Natural killer cell (primary cell): ENCODE data around the gene FBN3. TPM values are rescaled to one million over a fixed set of nuclear protein-coding genes. Genes with fewer than 3 reads are reported as not detected.
"Not testable (repeated sequence)": the region's sequence is repeated elsewhere in the genome, so short reads cannot be mapped to it uniquely, and the experiment has no call there.

ENCODE experiments used
- ATAC-seq, 3 donors: fragments of 150-1000 bp in 2 of 3; fragments of 200-7000 bp in 1 of 3; cut with Tn5 transposase; 1 replicate in 1 of 3; 2 replicates in 2 of 3; pipeline ENCODE4 v1.10.0; 2021; ENCODE audit warnings: mild to moderate bottlenecking in 2 of 3, moderate library complexity in 2 of 3
- DNase-seq, 2 donors: peaks; one replicate each; pipeline versions ENCODE4 v3.0.0 to v3.0.0-alpha.2; 2013 to 2021; ENCODE audit warnings: mixed read lengths in 1 of 2
- H3K27ac ChIP-seq: one replicate; pipeline ENCODE4 v1.5.1; 2013; ENCODE audit warnings: mild to moderate bottlenecking, low read length
- H3K27me3 ChIP-seq: one replicate; pipeline ENCODE4 v1.6.1; 2013; ENCODE audit warnings: low read length; ENCODE audit not compliant: control insufficient read depth, insufficient read depth
- H3K36me3 ChIP-seq: one replicate; pipeline ENCODE4 v1.6.1; 2013; ENCODE audit warnings: low read length; ENCODE audit not compliant: control insufficient read depth, insufficient read depth
- H3K4me1 ChIP-seq: one replicate; pipeline ENCODE4 v1.6.1; 2013; ENCODE audit warnings: low read length; ENCODE audit not compliant: control insufficient read depth, insufficient read depth
- H3K4me3 ChIP-seq: one replicate; pipeline ENCODE4 v1.5.1; 2013; ENCODE audit warnings: low read length
- H3K9me3 ChIP-seq: one replicate; pipeline ENCODE4 v1.6.1; 2013; ENCODE audit warnings: low read length; ENCODE audit not compliant: control insufficient read depth, insufficient read depth
- H3K27ac Mint-ChIP-seq, 2 donors: one replicate each; pipeline ENCODE4 v1.8.0; 2022; ENCODE audit warnings: mild to moderate bottlenecking in 2 of 2, mixed read lengths in 2 of 2, moderate library complexity in 1 of 2
- H3K27me3 Mint-ChIP-seq, 2 donors: one replicate each; pipeline ENCODE4 v1.8.0; 2022; ENCODE audit warnings: low read depth in 2 of 2, mixed read lengths in 2 of 2
- H3K36me3 Mint-ChIP-seq: one replicate; pipeline ENCODE4 v1.8.0; 2022; ENCODE audit warnings: mixed read lengths
- H3K4me1 Mint-ChIP-seq, 2 donors: one replicate each; pipeline ENCODE4 v1.8.0; 2022; ENCODE audit warnings: mixed read lengths in 2 of 2
- H3K4me3 Mint-ChIP-seq: one replicate; pipeline ENCODE4 v1.8.0; 2022; ENCODE audit warnings: mild to moderate bottlenecking, moderate library complexity, mixed read lengths
- H3K9me3 Mint-ChIP-seq, 2 donors: one replicate each; pipeline ENCODE4 v1.8.0; 2022; ENCODE audit warnings: mixed read lengths in 2 of 2
- WGBS: methylation state at CpG from one replicate; pipeline ENCODE4 v1.1.7; 2013; ENCODE audit warnings: missing lambda C conversion rate; ENCODE audit not compliant: insufficient coverage; 5-methylcytosine and 5-hydroxymethylcytosine counted together
- intact Hi-C: fragments of 100-400 bp; cut with micrococcal nuclease; formaldehyde crosslinking; loops from one replicate; pipeline ENCODE4 v1.14.2; 2022
- total RNA-seq, 4 donors: library from RNA; stranded (reverse); fragments of 120-200 nt in 1 of 4; gene quantifications; one replicate each; pipeline versions ENCODE4 v1.2.3 to v1.2.4, GENCODE V29; 2013 to 2022
- TF ChIP-seq, protein P1 (sequence below): fragments of 200-600 bp; IDR thresholded peaks from one replicate; pipeline ENCODE4 v1.8.0; 2022; ENCODE audit warnings: antibody characterized with exemption

Gene FBN3
- total RNA-seq, 3 donors from 2014 or later (not counting 1 experiment from before 2014, with no cell fraction given): 0.25 TPM; not detected in 2

DNA sequence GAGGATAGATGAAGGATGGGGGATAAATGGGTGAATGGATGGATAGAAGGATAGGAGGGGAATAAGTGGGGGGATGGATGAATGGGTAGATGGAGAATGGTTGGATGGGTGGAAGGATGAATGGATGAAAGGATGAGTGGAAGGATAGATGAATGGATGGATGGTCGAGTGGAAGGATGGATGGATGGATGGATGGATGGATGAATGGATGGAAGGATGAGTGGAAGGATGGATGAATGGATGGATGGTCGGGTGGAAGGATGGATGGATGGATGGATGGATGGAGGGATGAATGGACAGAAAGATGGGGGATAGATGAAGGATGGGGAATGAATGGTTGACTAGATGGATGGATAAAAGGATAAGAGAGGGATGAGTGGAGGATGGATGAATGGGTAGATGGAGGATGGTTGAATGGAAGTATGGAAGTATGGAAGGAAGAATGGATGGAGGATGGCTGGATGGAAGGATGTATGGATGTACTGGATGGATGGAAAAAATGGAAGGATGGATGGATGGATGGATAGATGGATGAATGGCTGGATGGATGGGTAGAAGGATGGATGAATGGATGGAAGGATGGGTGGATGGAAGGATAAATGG, 42.0 kb downstream of the FBN3 start:
- TF ChIP-seq, protein P1, sequence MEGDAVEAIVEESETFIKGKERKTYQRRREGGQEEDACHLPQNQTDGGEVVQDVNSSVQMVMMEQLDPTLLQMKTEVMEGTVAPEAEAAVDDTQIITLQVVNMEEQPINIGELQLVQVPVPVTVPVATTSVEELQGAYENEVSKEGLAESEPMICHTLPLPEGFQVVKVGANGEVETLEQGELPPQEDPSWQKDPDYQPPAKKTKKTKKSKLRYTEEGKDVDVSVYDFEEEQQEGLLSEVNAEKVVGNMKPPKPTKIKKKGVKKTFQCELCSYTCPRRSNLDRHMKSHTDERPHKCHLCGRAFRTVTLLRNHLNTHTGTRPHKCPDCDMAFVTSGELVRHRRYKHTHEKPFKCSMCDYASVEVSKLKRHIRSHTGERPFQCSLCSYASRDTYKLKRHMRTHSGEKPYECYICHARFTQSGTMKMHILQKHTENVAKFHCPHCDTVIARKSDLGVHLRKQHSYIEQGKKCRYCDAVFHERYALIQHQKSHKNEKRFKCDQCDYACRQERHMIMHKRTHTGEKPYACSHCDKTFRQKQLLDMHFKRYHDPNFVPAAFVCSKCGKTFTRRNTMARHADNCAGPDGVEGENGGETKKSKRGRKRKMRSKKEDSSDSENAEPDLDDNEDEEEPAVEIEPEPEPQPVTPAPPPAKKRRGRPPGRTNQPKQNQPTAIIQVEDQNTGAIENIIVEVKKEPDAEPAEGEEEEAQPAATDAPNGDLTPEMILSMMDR: no peak
- Mint-ChIP-seq H3K9me3 (no peaks in the 10 kb centered on the region), H3K36me3 (no peaks in the 10 kb centered on the region), H3K27ac (no peak overlapping the region), H3K27me3 (peaks cover 3 to 5% of the 10 kb centered on the region in 2 donors), H3K4me3 (no peak overlapping the region), H3K4me1 (no peaks in the 10 kb centered on the region)
- Histone ChIP-seq H3K4me1 (no peaks in the 10 kb centered on the region), H3K9me3 (no peaks in the 10 kb centered on the region), H3K4me3 (no peak overlapping the region), H3K36me3 (no peaks in the 10 kb centered on the region), H3K27ac (no peak overlapping the region), H3K27me3 (peaks cover 2% of the 10 kb centered on the region)
- 65% methylated on average over 2 of the region's 2 CpGs for WGBS
- DNase-seq (no peak), ATAC-seq (no peak)
- intact Hi-C loops: no loop called here

DNA sequence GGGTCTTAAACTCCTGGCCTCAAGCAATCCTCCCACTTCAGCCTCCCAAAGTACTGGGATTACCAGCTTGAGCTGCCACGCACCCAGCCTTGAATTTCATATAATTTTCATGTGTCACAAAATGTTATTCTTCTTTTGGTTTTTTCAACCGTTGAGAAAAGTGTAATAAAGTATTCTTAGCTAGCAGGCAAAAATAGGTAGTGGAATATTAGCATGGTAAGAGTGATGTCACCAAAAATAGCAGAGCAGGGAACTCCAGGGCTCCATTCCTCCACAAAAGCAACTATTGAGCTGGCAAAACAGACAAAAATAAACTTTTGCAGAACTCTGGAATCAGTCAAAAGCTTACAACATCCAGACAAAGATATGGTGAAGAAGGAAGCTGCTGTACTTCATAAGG, 43.9 kb downstream of the FBN3 start:
- 82% methylated on average over 2 of the region's 2 CpGs for WGBS
- no peak overlapping the region for H3K27ac ChIP-seq
- H3K4me3 ChIP-seq: no peak overlapping the region
- Mint-ChIP-seq H3K27ac (no peak overlapping the region), H3K36me3 (no peaks in the 10 kb centered on the region), H3K4me3 (no peak overlapping the region), H3K4me1 (no peaks in the 10 kb centered on the region), H3K9me3 (no peaks in the 10 kb centered on the region), H3K27me3 (peaks cover 3 to 5% of the 10 kb centered on the region in 2 donors)
- no peak for DNase-seq
- H3K9me3 ChIP-seq: no peaks in the 10 kb centered on the region
- peaks cover 2% of the 10 kb centered on the region for H3K27me3 ChIP-seq
- H3K36me3 ChIP-seq: no peaks in the 10 kb centered on the region
- TF ChIP-seq, protein P1: no peak
- no peak for ATAC-seq
- intact Hi-C loops: no loop called here
- no peaks in the 10 kb centered on the region for H3K4me1 ChIP-seq

DNA sequence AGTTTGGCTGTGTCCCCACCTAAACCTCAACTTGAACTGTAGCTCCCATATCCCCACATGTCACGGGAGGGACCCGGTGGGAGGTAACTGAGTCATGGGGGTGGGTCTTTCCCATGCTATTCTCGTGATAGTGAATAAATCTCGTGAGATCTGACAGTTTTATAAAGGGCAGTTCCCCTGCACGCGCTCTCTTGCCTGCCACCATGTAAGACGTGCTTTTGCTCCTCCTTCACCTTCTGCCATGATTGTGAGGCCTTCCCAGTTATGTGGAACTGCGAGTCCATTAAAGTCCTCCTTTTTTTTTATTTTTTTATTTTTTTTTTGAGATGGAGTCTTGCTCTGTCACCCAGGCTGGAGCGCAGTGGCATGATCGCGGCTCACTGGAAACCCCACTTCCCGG, 47.5 kb downstream of the FBN3 start:
- H3K27me3 ChIP-seq, ATAC-seq, H3K4me1 ChIP-seq, DNase-seq, H3K4me3 Mint-ChIP-seq, H3K27me3 Mint-ChIP-seq, H3K27ac Mint-ChIP-seq, H3K4me3 ChIP-seq, H3K27ac ChIP-seq, H3K9me3 ChIP-seq, H3K36me3 Mint-ChIP-seq, H3K9me3 Mint-ChIP-seq, intact Hi-C loops, H3K36me3 ChIP-seq: not testable (repeated sequence)
- WGBS: 93% methylated on average over 9 of the region's 12 CpGs
- H3K4me1 Mint-ChIP-seq: peaks cover 11 to 12% of the 10 kb centered on the region in 2 donors

DNA sequence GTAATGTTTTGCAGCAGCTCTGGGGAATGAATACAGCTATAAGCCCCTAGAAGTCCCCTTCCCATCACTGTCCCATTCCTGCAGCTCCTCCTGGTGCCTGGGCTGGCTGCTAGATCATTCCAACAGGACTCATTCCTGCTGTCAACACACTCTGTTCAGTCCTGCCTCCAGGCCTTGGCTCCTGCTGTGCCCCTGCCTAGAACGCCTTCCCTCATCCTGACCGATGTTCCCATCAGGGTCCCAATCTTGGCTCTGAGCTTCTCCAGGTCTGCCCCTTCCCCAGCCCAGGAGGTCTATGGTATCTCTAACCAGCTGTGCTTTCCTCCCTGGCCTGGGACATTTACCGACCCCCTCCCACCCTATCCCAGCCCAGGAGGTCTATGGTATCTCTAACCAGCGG, 48.1 kb downstream of the FBN3 start:
- Mint-ChIP-seq H3K9me3 (no peaks in the 10 kb centered on the region), H3K36me3 (no peaks in the 10 kb centered on the region), H3K4me3 (no peak overlapping the region), H3K4me1 (peaks cover 11 to 18% of the 10 kb centered on the region in 2 donors), H3K27me3 (peaks cover 3 to 5% of the 10 kb centered on the region in 2 donors), H3K27ac (no peak overlapping the region)
- H3K36me3 ChIP-seq: no peaks in the 10 kb centered on the region
- TF ChIP-seq, protein P1: no peak
- no peak overlapping the region for H3K27ac ChIP-seq
- intact Hi-C loops: no loop called here
- WGBS: 97% methylated on average over 4 of the region's 4 CpGs
- H3K9me3 ChIP-seq: peaks cover 13% of the 10 kb centered on the region
- peaks cover 2% of the 10 kb centered on the region for H3K27me3 ChIP-seq
- ATAC-seq (no peak), DNase-seq (no peak)
- H3K4me1 ChIP-seq: peaks cover 9% of the 10 kb centered on the region
- H3K4me3 ChIP-seq: no peak overlapping the region
